GM23248 (cell line): Measurements from ENCODE around the gene CDH19.

Experiments used
- EZH2 ChIP-seq: fragments of 200-600 bp; sonication (generic); IDR thresholded peaks from 2 replicates; pipeline ENCODE4 v1.6.1; 2018; ENCODE audit warnings: antibody characterized with exemption, mild to moderate bottlenecking; ENCODE audit not compliant: insufficient read depth, poor library complexity, severe bottlenecking
- EZH2phosphoT487 ChIP-seq: fragments of 200-600 bp; sonication (generic); IDR thresholded peaks from 2 replicates; pipeline ENCODE4 v1.6.1; 2018; ENCODE audit warnings: antibody characterized with exemption, moderate library complexity, mild to moderate bottlenecking, low read depth; ENCODE audit not compliant: insufficient read depth

GRCh38 chr18:66534110-66534509 lies 69.8 kb downstream of the CDH19 start:
- TF ChIP-seq EZH2 (no peak), EZH2phosphoT487 (no peak)
